ENCODE measurements around the gene BUD13. TPM values are rescaled to one million over a fixed set of nuclear protein-coding genes. Genes with fewer than 3 reads are reported as not detected.

The BUD13 gene
- total and polyA plus RNA-seq, 8 donors, result 12.5 to 41.2 (median 33.4) TPM

- Histone ChIP-seq H3K36me3 (no peaks in the 10 kb centered on the region), H3K9me3 (no peaks in the 10 kb centered on the region), H3K27ac (no peak overlapping the region), H3K4me3 (no peak overlapping the region), H3K4me1 (no peaks in the 10 kb centered on the region), H3K27me3 (no peaks in the 10 kb centered on the region)
- no peak for ATAC-seq
- no peak for DNase-seq
- intact Hi-C loops (cut with DNase I), result no loop called here
- no peak for TF ChIP-seq CTCF (IDR thresholded peaks at IDR 0.05)
Measured at GRCh38 chr11:116819049-116819448, 46.3 kb upstream of the BUD13 start.

- Histone ChIP-seq H3K27me3 (no peaks in the 10 kb centered on the region), H3K9me3 (no peaks in the 10 kb centered on the region), H3K27ac (no peak overlapping the region), H3K4me1 (no peaks in the 10 kb centered on the region), H3K36me3 (no peaks in the 10 kb centered on the region), H3K4me3 (no peak overlapping the region)
- intact Hi-C loops (cut with DNase I), result no loop called here
- ATAC-seq (no peak), DNase-seq (no peak)
- TF ChIP-seq CTCF (IDR thresholded peaks at IDR 0.05), result no peak
Measured at GRCh38 chr11:116814502-116814901, 41.7 kb upstream of the BUD13 start.

- no peaks in the 10 kb centered on the region for H3K4me1 ChIP-seq
- intact Hi-C loops (cut with DNase I), result no loop called here
- no peak for DNase-seq
- no peaks in the 10 kb centered on the region for H3K27me3 ChIP-seq
- ATAC-seq, result no peak
- no peaks in the 10 kb centered on the region for H3K9me3 ChIP-seq
- no peak overlapping the region for H3K4me3 ChIP-seq
- no peaks in the 10 kb centered on the region for H3K36me3 ChIP-seq
- TF ChIP-seq CTCF (IDR thresholded peaks at IDR 0.05), result no peak
- no peak overlapping the region for H3K27ac ChIP-seq
Measured at GRCh38 chr11:116813781-116814471, 41.1 kb upstream of the BUD13 start.

GRCh38 chr11:116813170-116813569, 40.4 kb upstream of the BUD13 start:
- no peak for ATAC-seq
- no peaks in the 10 kb centered on the region for H3K36me3 ChIP-seq
- no peak overlapping the region for H3K27ac ChIP-seq
- DNase-seq, result no peak
- H3K9me3 ChIP-seq, result no peaks in the 10 kb centered on the region
- H3K4me3 ChIP-seq, result no peak overlapping the region
- no peaks in the 10 kb centered on the region for H3K27me3 ChIP-seq
- no peak for TF ChIP-seq CTCF (IDR thresholded peaks at IDR 0.05)
- no peaks in the 10 kb centered on the region for H3K4me1 ChIP-seq
- intact Hi-C loops (cut with DNase I), result no loop called here

GRCh38 chr11:116812109-116812508, 39.3 kb upstream of the BUD13 start:
- Histone ChIP-seq H3K27ac (no peak overlapping the region), H3K4me3 (no peak overlapping the region), H3K27me3 (no peaks in the 10 kb centered on the region), H3K4me1 (no peaks in the 10 kb centered on the region), H3K36me3 (no peaks in the 10 kb centered on the region), H3K9me3 (no peaks in the 10 kb centered on the region)
- intact Hi-C loops (cut with DNase I), result no loop called here
- TF ChIP-seq CTCF (IDR thresholded peaks at IDR 0.05), result no peak
- ATAC-seq, result no peak
- DNase-seq, result no peak
